SK-N-SH (cell line): ENCODE measurements around the gene MVB12B. TPM values are rescaled to one million over a fixed set of nuclear protein-coding genes. Genes with fewer than 3 reads are reported as not detected.

ENCODE experiments used
- CTCF ChIA-PET: fragments of 300-600, 350-600 bp; formaldehyde crosslinking; extraction: SDS; loops from one replicate; lab custom pipeline; 2021; lab: Yijun Ruan, JAX
- POLR2A ChIA-PET: fragments of 350-600 bp; sonication (Branson Sonifier 250); formaldehyde crosslinking; extraction: SDS; loops from one replicate; lab custom pipeline; 2020; ENCODE audit warnings: antibody characterized with exemption, inconsistent platforms; lab: Yijun Ruan, JAX
- DNase-seq: peaks from one replicate; pipeline ENCODE4 v3.0.0; 2012
- H2AFZ ChIP-seq: fragments of 200-600 bp; sonication (generic); 2 replicates; pipeline ENCODE4 v1.8.1; 2016; ENCODE audit warnings: antibody characterized with exemption, mild to moderate bottlenecking, low read depth
- H3F3A ChIP-seq: fragments of 200-600 bp; sonication (generic); replicated peaks from 2 replicates; pipeline ENCODE3; 2016; ENCODE audit warnings: antibody characterized with exemption, mild to moderate bottlenecking; ENCODE audit not compliant: insufficient read depth
- H3K27ac ChIP-seq, 2 experiments: fragments of 200-500 bp in 1 of 2; fragments of 200-600 bp in 1 of 2; sonication (Bioruptor generic) in 1 of 2; sonication (generic), shearing (Covaris generic) in 1 of 2; 2 replicates each; pipeline versions ENCODE4 v1.5.1 to v1.6.1; 2014 to 2016; ENCODE audit warnings: low read depth in 2 of 2, inconsistent platforms in 1 of 2, low read length in 1 of 2, mild to moderate bottlenecking in 1 of 2, mixed read lengths in 1 of 2
- H3K27me3 ChIP-seq: fragments of 200-600 bp; sonication (generic), shearing (Covaris generic); 2 replicates; pipeline ENCODE4 v1.6.1; 2016; ENCODE audit warnings: mixed run types; ENCODE audit not compliant: insufficient read depth
- H3K36me3 ChIP-seq, 2 experiments: fragments of 200-500 bp in 1 of 2; fragments of 200-600 bp in 1 of 2; sonication (Bioruptor generic) in 1 of 2; sonication (generic) in 1 of 2; replicated peaks in 1 of 2; 2 replicates each; pipeline versions ENCODE3 to v1.5.1; 2014 to 2016; ENCODE audit warnings: low read length in 1 of 2, mild to moderate bottlenecking in 1 of 2; ENCODE audit not compliant: insufficient read depth in 2 of 2, control insufficient read depth in 1 of 2
- H3K4me1 ChIP-seq, 2 experiments: fragments of 200-500 bp in 1 of 2; fragments of 200-600 bp in 1 of 2; sonication (Bioruptor generic) in 1 of 2; sonication (generic), shearing (Covaris generic) in 1 of 2; 2 replicates each; pipeline versions ENCODE4 v1.5.1 to v1.6.1; 2014 to 2016; ENCODE audit warnings: low read depth in 1 of 2, low read length in 1 of 2, mixed run types in 1 of 2; ENCODE audit not compliant: insufficient read depth in 2 of 2, control insufficient read depth in 1 of 2
- H3K4me2 ChIP-seq: fragments of 200-600 bp; sonication (generic), shearing (Covaris generic); 2 replicates; pipeline ENCODE4 v1.6.1; 2017; ENCODE audit warnings: mixed run types
- H3K4me3 ChIP-seq, 2 experiments: fragments of 200-500 bp in 1 of 2; fragments of 200-600 bp in 1 of 2; sonication (Bioruptor generic) in 1 of 2; sonication (generic), shearing (Covaris generic) in 1 of 2; 2 replicates each; pipeline versions ENCODE4 v1.5.1 to v1.8.1; 2014 to 2016; ENCODE audit warnings: low read depth in 2 of 2, inconsistent platforms in 1 of 2, low read length in 1 of 2, mild to moderate bottlenecking in 1 of 2, mixed read lengths in 1 of 2, moderate library complexity in 1 of 2
- H3K79me2 ChIP-seq: fragments of 200-600 bp; sonication (generic); 2 replicates; pipeline ENCODE4 v1.8.1; 2017; ENCODE audit warnings: mild to moderate bottlenecking; ENCODE audit not compliant: insufficient read depth
- H3K9ac ChIP-seq: fragments of 200-600 bp; sonication (generic); 2 replicates; pipeline ENCODE4 v1.6.1; 2017; ENCODE audit warnings: mixed run types
- H3K9me2 ChIP-seq: fragments of 200-600 bp; sonication (generic); 2 replicates; pipeline ENCODE4 v1.6.1; 2017; ENCODE audit warnings: mixed run types
- H3K9me3 ChIP-seq: fragments of 200-600 bp; sonication (generic); 2 replicates; pipeline ENCODE4 v1.6.1; 2017; ENCODE audit warnings: mixed run types, mild to moderate bottlenecking, moderate library complexity
- H4K20me1 ChIP-seq: fragments of 200-600 bp; sonication (generic); 2 replicates; pipeline ENCODE4 v1.6.1; 2017; ENCODE audit warnings: mild to moderate bottlenecking, mixed run types; ENCODE audit not compliant: insufficient read depth
- MEF2A ChIP-seq: IDR thresholded peaks from 2 replicates; pipeline ENCODE4 v1.4.0; 2012; ENCODE audit warnings: low read depth, borderline replicate concordance
- NRF1 ChIP-seq: IDR thresholded peaks from 2 replicates; pipeline ENCODE4 v1.6.1; 2012; ENCODE audit warnings: low read depth, mild to moderate bottlenecking, low read length
- RCOR1 ChIP-seq: fragments of 150-350 bp; IDR thresholded peaks from 2 replicates; pipeline ENCODE4 v1.6.1; 2017; ENCODE audit warnings: antibody characterized with exemption, low read length
- SIN3A ChIP-seq: IDR thresholded peaks from 2 replicates; pipeline ENCODE4 v1.6.1; 2012; ENCODE audit warnings: low read depth, mild to moderate bottlenecking, low read length, moderate library complexity, borderline replicate concordance
- SMC3 ChIP-seq: IDR thresholded peaks from 2 replicates; pipeline ENCODE4 v1.6.1; 2012; ENCODE audit warnings: low read depth, low read length, improper control_type of control experiment
- TEAD4 ChIP-seq: IDR thresholded peaks from 2 replicates; pipeline ENCODE4 v1.4.0; 2012; ENCODE audit warnings: mild to moderate bottlenecking, borderline replicate concordance; ENCODE audit not compliant: insufficient read depth
- YY1 ChIP-seq: IDR thresholded peaks from 2 replicates; pipeline ENCODE4 v1.4.0; 2012; ENCODE audit warnings: low read depth, mild to moderate bottlenecking
- WGBS: methylation state at CpG from one replicate; pipeline ENCODE4 v1.1.6; 2017; ENCODE audit warnings: low lambda C conversion rate; 5-methylcytosine and 5-hydroxymethylcytosine counted together
- polyA plus RNA-seq, 3 experiments: library from polyadenylated mRNA; depleted of rRNA; stranded (reverse); fragments of >200 nt; gene quantifications; 2 replicates each; pipeline ENCODE4 v1.2.3, GENCODE V29; 2012
- TF ChIP-seq, protein P1 (sequence below): IDR thresholded peaks from 2 replicates; pipeline ENCODE4; 2012
- TF ChIP-seq, protein P2 (sequence below): fragments of 150-350 bp; IDR thresholded peaks from 2 replicates; pipeline ENCODE4 v1.6.1; 2016; ENCODE audit warnings: mild to moderate bottlenecking, low read depth, low read length

Gene MVB12B
- polyA plus RNA-seq, 1 of the 3 experiments (the other 2 are of a cell fraction): 5.1 TPM

DNA sequence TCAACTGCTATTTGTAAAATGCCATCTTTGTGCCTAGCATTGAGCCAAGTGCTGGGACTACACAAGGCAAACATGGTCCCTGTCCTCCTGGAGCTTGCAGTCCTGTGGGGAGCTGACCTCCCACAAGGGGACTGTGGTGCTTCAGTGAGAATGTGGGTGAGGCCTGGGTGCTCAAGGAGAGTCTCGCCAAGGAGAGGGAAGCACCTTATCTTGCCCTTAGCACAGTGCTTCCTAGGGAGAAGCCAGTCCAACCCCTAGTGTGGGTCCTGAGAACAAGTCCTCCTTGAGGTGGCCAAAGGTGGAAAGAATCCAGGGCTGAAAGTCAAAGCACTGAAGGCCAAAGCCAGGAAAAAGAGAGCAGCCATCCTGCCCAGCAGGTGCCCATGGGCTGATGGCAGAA, 31.1 kb upstream of the MVB12B start:
- Histone ChIP-seq H3K9ac (no peak overlapping the region), H3K4me2 (no peak overlapping the region), H4K20me1 (no peaks in the 10 kb centered on the region), H3K27me3 (0 out of 2 replicates have a peak, but pooled peaks cover 4% of the 10 kb centered on the region), H3K9me3 (no peaks in the 10 kb centered on the region), H3K36me3 (no peaks in the 10 kb centered on the region), H3K4me1 (no peaks in the 10 kb centered on the region; a peak in 1 of 4 replicates), H3F3A (no peaks in the 10 kb centered on the region), H3K27ac (no peak overlapping the region), H3K9me2 (no peaks in the 10 kb centered on the region), H2AFZ (no peak overlapping the region), H3K79me2 (no peaks in the 10 kb centered on the region), H3K4me3 (no peak overlapping the region)
- DNase-seq: no peak
- WGBS: no CpG with 5 or more reads among the region's 1 CpG
- CTCF ChIA-PET: interaction anchor here (2.4 to 5.9 kb wide), 2 partner anchors 103 to 196 kb away, joined by 9 to 35 read pairs; no protein-coding TSS in a partner anchor
- POLR2A ChIA-PET: no interaction called here
- TF ChIP-seq, protein P1, sequence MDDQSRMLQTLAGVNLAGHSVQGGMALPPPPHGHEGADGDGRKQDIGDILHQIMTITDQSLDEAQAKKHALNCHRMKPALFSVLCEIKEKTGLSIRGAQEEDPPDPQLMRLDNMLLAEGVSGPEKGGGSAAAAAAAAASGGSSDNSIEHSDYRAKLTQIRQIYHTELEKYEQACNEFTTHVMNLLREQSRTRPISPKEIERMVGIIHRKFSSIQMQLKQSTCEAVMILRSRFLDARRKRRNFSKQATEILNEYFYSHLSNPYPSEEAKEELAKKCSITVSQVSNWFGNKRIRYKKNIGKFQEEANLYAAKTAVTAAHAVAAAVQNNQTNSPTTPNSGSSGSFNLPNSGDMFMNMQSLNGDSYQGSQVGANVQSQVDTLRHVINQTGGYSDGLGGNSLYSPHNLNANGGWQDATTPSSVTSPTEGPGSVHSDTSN: no peak
- no peak for TF ChIP-seq NRF1
- TF ChIP-seq, protein P2, sequence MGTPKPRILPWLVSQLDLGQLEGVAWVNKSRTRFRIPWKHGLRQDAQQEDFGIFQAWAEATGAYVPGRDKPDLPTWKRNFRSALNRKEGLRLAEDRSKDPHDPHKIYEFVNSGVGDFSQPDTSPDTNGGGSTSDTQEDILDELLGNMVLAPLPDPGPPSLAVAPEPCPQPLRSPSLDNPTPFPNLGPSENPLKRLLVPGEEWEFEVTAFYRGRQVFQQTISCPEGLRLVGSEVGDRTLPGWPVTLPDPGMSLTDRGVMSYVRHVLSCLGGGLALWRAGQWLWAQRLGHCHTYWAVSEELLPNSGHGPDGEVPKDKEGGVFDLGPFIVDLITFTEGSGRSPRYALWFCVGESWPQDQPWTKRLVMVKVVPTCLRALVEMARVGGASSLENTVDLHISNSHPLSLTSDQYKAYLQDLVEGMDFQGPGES: no peak
- TF ChIP-seq RCOR1: no peak
- TF ChIP-seq TEAD4: no peak

DNA sequence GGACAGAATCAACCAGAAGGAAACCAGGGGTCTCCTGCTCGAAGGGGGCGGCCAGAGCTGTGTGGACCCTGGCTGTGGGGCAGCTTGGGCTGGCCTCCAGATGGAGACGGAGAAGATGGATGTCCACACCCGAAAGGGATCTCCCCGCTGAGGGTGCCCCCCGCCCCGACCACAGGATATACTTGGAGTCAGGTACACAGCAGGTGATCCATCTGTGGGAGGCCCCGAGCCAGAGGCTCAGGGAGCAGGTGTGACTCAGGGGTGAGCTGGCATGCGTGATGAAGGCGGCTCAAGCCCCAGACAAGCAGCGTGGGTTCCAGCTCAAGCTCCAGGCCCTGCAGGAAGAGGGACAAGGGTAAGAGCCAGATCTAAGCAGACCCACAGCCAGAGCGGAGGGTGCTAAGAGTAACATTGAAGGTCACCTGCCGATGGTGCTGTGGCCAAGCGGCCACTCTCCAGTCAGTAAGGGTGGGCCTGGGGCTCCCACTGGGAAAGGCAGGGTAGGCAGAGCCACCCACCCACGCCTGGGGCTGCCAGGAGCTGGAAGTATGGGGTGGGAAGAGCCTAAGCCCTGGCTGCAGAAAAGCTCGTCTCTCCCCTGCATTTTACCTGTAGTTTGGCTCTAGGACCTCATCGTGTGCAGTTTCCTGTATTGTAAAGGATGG, 30.6 kb upstream of the MVB12B start:
- POLR2A ChIA-PET: no interaction called here
- no peaks in the 10 kb centered on the region for H3F3A ChIP-seq
- no peaks in the 10 kb centered on the region for H4K20me1 ChIP-seq
- WGBS: 69% methylated on average over 14 of the region's 17 CpGs
- no peak overlapping the region for H3K4me2 ChIP-seq
- TF ChIP-seq SMC3: no peak
- no peak for TF ChIP-seq MEF2A
- TF ChIP-seq SIN3A: no peak
- TF ChIP-seq, protein P1: no peak
- TF ChIP-seq YY1: no peak
- H3K9me3 ChIP-seq: no peaks in the 10 kb centered on the region
- CTCF ChIA-PET: interaction anchor here (5.9 kb wide), 1 partner anchor 102 kb away, joined by 35 read pairs; no protein-coding TSS in a partner anchor
- no peaks in the 10 kb centered on the region for H3K79me2 ChIP-seq
- no peaks in the 10 kb centered on the region for H3K9me2 ChIP-seq
- H3K36me3 ChIP-seq: no peaks in the 10 kb centered on the region
- DNase-seq: no peak
- no peak overlapping the region for H3K9ac ChIP-seq
- no peak overlapping the region for H2AFZ ChIP-seq
- no peaks in the 10 kb centered on the region; a peak in 1 of 4 replicates for H3K4me1 ChIP-seq
- H3K27ac ChIP-seq: no peak overlapping the region
- H3K27me3 ChIP-seq: 0 out of 2 replicates have a peak, but pooled peaks cover 4% of the 10 kb centered on the region
- H3K4me3 ChIP-seq: no peak overlapping the region
